Bone marrow (tissue), 2 donors: Measurements from ENCODE around the gene TCL1A.

Experiments used
- DNase-seq, 2 donors: peaks; one replicate each; lab custom pipeline; 2025; lab: John Stamatoyannopoulos, UW

Gene TCL1A

DNA sequence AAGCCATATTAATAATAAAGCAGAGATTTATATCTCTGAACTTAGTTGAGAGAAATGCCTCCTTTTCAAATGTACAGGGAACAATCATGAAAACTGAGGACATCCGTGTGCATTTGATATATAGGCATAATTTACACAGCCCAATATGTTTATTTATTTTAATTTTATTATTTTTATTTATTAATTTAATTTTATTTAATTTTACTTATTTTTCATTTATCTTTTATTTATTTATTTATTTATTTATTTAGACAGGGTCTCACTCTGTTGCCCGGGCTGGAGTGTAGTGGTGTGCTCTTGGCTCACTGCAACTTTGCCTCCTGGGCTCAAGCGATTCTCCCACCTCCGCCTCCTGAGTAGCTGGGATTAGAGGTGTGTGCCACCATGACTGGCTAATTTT is 8.4 kb downstream of the TCL1A start:
- no peak for DNase-seq

- DNase-seq, result no peak
These were observed 10.1 kb downstream of the TCL1A start for GRCh38 chr14:95703805-95704204.

DNA sequence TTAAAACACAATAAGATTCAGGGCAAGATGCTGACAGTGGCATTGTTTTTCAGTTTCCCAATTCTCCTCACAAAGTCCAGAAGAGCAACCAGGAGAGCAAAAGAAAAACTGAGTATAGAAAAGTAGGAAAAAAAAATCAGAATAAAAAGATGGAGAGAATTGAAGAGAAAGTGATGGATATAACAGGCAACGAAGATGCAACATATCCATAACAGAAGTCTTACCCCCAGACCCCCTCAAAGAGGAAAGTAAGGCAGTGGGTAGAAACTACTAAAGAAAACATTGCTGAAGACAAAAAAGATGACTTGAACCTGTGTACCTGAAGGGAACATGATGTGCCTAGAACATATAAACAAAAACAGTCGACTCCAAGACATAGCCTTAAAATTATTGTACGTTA is 10.6 kb downstream of the TCL1A start:
- DNase-seq, result no peak

- DNase-seq, result no peak
These were observed 12.1 kb downstream of the TCL1A start for GRCh38 chr14:95701846-95702221.

- no peak for DNase-seq
These were observed 13.5 kb downstream of the TCL1A start for GRCh38 chr14:95700221-95700976.

GRCh38 chr14:95699412-95699811 is 14.5 kb downstream of the TCL1A start:
- DNase-seq, result no peak

DNA sequence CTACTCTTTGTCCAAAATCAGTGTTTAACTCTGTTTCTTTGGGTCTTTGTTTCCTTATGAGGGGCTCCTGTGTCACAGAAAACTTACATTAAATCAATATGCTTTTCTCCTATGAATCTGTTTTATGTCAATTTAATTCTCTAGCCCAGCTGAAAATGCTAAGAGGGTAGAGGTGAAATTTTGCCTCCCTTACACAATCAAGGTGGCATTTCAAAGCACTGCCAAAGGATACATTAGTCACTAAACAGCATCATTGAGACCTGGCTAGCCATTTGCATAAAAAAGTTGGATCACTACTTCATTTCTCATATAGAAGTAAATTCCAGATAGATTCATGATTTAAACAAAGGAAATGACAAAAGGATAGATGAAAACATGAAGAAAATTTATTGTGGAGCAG is 15.6 kb downstream of the TCL1A start:
- DNase-seq, result no peak

DNA sequence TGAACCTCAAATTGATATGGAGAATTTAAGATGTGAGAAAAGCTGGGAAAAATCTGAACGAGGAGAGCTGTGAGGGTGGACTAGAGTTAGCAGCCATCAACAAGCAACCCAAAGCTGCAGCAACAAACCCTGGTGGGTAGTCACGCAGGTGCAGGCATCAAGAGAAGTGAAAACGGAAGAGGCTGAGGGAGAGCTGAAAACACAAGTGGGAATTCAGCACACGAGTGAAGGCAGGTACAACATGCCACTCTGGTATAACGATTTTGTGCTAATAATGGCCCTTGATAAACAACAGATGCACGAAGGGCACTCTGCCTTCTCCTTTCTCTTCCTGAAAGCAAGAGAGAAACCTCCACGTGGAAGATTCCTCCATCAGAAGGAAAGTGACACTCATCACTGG is 16.2 kb downstream of the TCL1A start:
- DNase-seq, result no peak

DNA sequence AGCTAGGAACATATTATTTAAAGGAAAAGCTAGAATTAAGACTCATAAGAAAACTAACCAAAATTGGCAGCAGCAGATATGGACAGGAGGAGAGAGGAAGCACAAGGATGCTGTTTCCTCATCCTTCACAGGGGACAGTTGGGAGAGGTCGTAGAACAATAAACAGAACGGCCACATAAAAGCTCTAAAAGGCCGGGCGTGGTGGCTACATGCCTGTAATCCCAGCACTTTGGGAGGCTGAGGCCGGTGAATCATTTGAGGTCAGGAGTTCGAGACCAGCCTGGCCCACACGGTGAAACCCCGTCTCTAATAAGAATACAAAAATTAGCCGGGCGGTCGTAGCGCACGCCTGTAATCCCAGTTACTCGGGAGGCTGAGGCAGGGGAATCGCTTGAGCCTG is 17.2 kb downstream of the TCL1A start:
- DNase-seq, result no peak

GRCh38 chr14:95695913-95696312 is 18.0 kb downstream of the TCL1A start:
- no peak for DNase-seq

GRCh38 chr14:95695051-95695450 is 18.9 kb downstream of the TCL1A start:
- no peak for DNase-seq

GRCh38 chr14:95692109-95692508 is 21.8 kb downstream of the TCL1A start:
- DNase-seq, result no peak

DNA sequence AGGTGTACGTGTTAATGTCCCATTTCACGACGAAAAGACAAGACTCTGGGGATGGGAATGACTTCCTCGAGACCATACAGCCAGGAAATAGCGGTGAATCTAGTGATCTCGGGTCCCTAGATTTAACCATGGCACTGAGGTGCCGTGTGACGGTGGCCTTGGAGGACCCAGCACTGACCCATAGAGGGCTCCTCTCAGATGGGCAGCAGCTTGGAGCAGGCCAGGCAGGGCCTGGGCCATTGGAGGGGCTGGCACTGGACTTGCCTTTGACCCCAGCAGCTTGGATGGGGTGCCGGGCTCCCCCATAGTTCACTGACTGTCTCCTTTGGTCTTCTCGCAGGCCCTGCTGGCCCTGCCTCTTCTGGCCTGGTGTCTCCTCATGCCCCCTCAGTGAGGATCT is 22.3 kb downstream of the TCL1A start:
- no peak for DNase-seq

- no peak for DNase-seq
These were observed 23.1 kb downstream of the TCL1A start for GRCh38 chr14:95690815-95691214.

DNA sequence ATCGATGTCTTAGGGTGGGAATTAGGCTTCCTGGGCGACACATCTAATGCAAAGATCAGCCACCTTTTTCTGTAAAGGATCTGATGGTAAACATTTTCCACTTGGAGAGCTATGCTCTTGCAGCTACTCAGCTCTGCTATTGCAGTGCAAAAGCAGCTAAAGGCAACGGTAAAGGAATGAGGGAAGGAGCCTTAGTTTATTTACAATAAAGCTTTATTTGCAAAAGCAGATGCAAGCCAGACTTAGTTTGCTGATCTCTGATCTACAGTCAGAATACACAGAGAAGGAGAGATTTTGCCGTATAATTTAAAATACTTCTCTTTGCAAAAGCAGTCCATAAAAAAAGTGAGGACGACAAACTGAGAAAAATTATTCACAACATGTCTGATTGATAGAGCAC is 24.5 kb downstream of the TCL1A start:
- no peak for DNase-seq

- DNase-seq, result no peak
These were observed 27.0 kb downstream of the TCL1A start for GRCh38 chr14:95686935-95687334.

GRCh38 chr14:95685978-95686922 is 27.7 kb downstream of the TCL1A start, which contains the start of gene TCL1B:
TCL1B (plus strand) TSS chr14:95686426; CDS start chr14:95686468, 42 bp downstream.
- DNase-seq, result no peak

DNA sequence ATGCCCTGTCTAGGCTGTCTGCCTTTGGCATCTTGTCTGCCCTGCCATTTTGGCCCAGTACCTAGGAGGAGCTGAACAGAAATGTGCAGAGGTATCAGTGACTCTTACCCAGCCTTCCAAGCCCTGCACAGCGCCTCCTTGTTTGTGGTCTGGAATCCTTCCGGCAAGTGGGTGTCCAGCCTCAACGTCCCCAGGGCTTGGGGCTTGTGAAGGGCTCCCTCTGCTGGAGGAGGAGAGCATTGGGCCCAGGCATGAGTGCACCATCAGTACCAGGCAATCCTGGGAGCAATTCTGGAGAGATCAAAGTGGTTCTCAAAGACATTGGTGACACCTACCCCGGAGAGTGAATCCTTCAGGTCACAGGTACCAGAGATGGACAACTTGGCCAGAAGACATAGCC is 30.1 kb downstream of the TCL1A start:
- no peak for DNase-seq

GRCh38 chr14:95681153-95681552 is 32.8 kb downstream of the TCL1A start:
- no peak for DNase-seq

- DNase-seq, result no peak
These were observed 33.8 kb downstream of the TCL1A start for GRCh38 chr14:95679998-95680735.

DNA sequence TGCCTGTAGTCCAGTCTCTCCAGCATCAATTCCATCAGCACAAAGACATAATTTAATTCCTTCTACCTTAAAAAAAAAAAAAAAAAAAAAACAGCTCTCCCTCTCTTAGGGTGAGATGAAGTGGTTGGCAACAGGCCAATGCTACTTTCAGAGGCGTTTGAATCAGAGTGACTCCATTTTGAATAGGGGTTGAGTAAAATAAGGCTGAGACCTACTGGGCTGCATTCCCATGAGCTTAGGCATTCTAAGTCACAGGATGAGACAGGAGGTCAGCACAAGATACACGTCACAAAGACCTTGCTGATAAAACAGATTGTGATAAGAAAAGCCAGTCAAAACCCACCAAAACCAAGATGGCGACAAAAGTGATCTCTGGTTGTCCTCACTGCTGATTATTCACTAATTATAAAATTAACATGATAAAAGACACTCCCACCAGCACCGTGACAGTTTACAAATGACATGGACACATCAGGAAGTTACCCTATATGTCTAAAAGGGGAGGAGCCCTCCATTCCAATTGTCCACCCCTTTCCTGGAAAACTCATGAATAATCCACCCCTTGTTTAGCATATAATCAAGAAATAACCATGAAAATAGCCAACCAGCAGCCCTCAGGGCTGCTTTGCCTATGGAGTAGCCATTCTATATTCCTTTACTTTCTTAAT is 34.6 kb downstream of the TCL1A start:
- no peak for DNase-seq
